HUES6 (cell line): ENCODE data around the gene ZNF358.

Experiments used
- H3K27ac ChIP-seq: 2 replicates; pipeline ENCODE4 v1.7.0; 2013; ENCODE audit warnings: low read depth, mild to moderate bottlenecking, low read length, inconsistent platforms
- H3K27me3 ChIP-seq: 2 replicates; pipeline ENCODE4 v1.6.1; 2013; ENCODE audit warnings: low read length; ENCODE audit not compliant: control insufficient read depth, insufficient read depth
- H3K36me3 ChIP-seq: 2 replicates; pipeline ENCODE4 v1.6.1; 2013; ENCODE audit warnings: low read length; ENCODE audit not compliant: control insufficient read depth, insufficient read depth
- H3K4me1 ChIP-seq: 2 replicates; pipeline ENCODE4 v1.6.1; 2013; ENCODE audit warnings: low read length; ENCODE audit not compliant: control insufficient read depth, insufficient read depth
- H3K4me3 ChIP-seq: 2 replicates; pipeline ENCODE4 v1.5.1; 2013; ENCODE audit warnings: low read depth, low read length
- H3K9ac ChIP-seq: one replicate; pipeline ENCODE4 v1.6.1; 2013; ENCODE audit warnings: mild to moderate bottlenecking, low read length
- H3K9me3 ChIP-seq: 2 replicates; pipeline ENCODE4 v1.6.1; 2013; ENCODE audit warnings: low read depth, low read length; ENCODE audit not compliant: control insufficient read depth, insufficient read depth

The ZNF358 gene

DNA sequence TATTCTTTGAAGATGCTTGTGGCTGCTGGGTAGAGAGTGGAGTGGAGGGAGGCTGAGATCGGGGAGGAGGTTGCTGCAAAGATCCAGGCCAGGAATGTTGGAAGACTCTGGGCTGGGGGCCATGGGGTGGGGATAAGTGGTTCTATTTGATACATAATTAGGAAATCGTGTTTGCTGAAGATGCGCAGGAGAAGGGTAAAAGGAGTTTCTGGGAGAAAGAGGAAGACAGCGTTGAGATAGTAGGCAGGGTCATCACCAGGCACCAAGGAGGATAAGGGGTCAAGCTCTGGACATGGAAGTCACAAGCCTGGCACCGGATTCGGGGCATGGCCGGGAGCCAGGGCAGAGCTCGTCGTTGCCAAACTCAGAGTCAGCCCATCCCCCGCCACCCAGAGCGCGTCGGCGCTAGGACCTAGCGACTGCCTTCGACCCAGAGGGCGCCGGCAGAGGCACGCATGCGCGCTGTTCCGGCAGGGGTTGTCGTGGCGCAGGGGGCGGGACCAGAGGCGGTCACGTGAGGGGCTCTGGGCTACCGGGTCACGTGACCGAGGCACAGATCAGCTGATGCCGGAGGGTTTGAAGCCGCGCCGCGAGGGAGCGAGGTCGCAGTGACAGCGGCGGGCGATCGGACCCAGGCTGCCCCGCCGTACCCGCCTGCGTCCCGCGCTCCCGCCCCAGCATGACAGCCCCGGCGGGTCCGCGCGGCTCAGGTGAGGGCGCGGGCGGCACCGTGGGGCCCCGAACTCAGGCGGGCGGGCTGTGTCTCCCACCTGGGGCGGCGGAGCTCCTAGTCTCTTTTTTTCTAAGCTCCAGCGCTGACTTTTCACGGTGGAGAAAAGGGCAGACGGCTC, 6.4 kb downstream of the ZNF358 start, which contains the start of gene MCOLN1:
MCOLN1 (plus strand) TSS at position 553 of the 851 bp plus-strand sequence; CDS start at position 680, 127 bp downstream.
- H3K36me3 ChIP-seq, result peaks cover 3% of the 10 kb centered on the region; the same call in 1 of the 2 replicates
- no peak within 1 kb of the TSS for H3K27ac ChIP-seq
- H3K4me3 ChIP-seq, result peak within 1 kb of the TSS; percentile 66
- H3K9ac ChIP-seq, result peak within 1 kb of the TSS; percentile 52
- H3K4me1 ChIP-seq, result peaks cover 3% of the 10 kb centered on the region; the same call in 1 of the 2 replicates
- no peaks in the 10 kb centered on the region for H3K9me3 ChIP-seq
- no peaks in the 10 kb centered on the region for H3K27me3 ChIP-seq

DNA sequence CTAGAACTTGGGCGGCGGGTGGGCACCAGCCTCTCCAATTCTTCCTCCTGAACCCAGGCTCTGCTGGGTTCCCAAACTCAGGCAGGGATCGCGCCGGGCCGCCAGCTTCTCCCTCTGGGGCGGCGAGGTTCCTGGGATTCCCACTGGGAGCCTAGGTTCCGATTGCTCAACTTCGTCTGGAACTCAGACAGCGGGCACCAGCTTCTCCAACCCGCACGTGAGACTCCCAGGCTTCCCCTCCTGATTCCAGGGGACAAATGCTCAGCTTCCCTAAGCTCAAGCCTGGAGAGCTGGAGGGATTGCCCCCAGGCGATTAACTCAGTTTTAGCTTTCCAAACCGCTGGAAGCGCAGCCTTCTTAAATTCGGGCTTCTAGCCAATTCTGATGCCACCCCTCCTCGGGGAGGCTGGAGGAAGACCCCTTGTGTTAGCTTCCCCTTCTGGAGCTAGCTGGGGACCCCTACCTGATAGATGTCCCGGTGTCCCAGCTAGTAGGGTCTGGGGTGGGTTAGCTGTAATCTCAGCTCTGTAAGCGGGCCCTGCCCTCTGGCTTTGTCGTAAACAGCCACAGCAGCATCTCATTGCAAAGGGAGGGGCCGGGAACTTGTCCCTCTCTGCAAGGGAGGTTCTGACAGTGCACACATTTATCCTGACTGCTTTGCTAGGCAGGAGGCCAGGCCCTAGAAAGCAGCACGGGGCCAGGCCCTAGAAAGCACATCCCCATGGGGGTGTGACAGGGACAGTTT, 7.2 kb downstream of the ZNF358 start:
- Histone ChIP-seq H3K27me3 (no peaks in the 10 kb centered on the region), H3K4me1 (peaks cover 3% of the 10 kb centered on the region; the same call in 1 of the 2 replicates), H3K9ac (peak overlapping the region; percentile 52), H3K36me3 (peaks cover 3% of the 10 kb centered on the region; the same call in 1 of the 2 replicates), H3K9me3 (no peaks in the 10 kb centered on the region), H3K27ac (no peak overlapping the region), H3K4me3 (peak overlapping the region; percentile 66)

DNA sequence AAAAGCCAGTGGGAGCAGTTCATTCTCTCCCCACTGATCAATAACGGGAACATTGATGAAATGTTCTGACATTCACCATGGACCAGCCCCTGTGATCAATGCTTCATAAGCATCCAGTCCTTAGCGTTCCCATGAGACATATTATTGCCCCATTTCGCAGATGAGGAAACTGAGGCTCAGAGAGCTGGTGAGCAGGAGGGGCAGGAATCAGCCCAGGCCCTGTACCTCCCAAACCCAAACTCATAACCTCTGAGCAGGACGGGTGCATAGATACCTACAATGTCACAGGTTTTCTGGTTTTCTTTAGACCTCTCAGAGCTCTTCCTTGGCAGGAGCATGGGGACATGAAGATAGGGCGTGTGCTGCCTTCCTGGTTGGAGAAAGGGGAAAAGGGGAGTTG, 8.6 kb downstream of the ZNF358 start:
- Histone ChIP-seq H3K27me3 (no peaks in the 10 kb centered on the region), H3K36me3 (peaks cover 14% of the 10 kb centered on the region), H3K27ac (no peak overlapping the region), H3K4me1 (peaks cover 3% of the 10 kb centered on the region; the same call in 1 of the 2 replicates), H3K4me3 (no peak overlapping the region), H3K9ac (no peak overlapping the region), H3K9me3 (no peaks in the 10 kb centered on the region)

DNA sequence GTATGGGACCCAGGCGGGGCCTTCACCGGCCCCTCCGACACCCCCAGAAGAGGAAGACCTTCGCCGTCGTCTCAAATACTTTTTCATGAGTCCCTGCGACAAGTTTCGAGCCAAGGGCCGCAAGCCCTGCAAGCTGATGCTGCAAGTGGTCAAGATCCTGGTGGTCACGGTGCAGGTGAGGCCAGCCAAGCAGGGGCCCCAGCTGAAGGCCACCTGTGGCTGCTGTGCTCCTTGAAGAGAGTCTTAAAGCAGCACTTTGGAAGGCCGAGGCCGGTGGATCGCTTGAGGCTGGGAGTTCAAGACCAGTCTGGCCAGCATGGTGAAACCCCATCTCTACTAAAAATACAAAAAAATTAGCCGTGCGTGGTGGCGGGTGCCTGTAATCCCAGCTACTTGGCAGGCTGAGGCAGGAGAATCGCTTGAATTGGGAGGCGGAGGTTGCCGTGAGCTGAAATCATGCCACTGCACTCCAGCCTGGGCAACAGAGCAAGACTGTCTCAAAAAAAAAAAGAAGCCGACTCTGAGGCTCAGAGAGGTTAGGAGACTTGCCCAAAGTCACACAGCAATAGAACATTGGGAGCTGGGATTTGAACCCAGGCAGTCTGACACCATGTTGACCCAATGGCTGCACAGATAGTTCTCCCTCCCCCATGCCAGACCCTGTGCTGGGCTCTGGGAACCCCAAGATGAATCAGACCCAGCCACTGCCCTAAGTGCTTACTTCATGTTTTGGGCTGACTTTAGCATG, 9.3 kb downstream of the ZNF358 start:
- H3K36me3 ChIP-seq, result peaks cover 17% of the 10 kb centered on the region
- no peak overlapping the region for H3K4me3 ChIP-seq
- no peak overlapping the region for H3K9ac ChIP-seq
- H3K9me3 ChIP-seq, result no peaks in the 10 kb centered on the region
- H3K27ac ChIP-seq, result no peak overlapping the region
- H3K27me3 ChIP-seq, result no peaks in the 10 kb centered on the region
- H3K4me1 ChIP-seq, result peaks cover 3% of the 10 kb centered on the region; the same call in 1 of the 2 replicates

DNA sequence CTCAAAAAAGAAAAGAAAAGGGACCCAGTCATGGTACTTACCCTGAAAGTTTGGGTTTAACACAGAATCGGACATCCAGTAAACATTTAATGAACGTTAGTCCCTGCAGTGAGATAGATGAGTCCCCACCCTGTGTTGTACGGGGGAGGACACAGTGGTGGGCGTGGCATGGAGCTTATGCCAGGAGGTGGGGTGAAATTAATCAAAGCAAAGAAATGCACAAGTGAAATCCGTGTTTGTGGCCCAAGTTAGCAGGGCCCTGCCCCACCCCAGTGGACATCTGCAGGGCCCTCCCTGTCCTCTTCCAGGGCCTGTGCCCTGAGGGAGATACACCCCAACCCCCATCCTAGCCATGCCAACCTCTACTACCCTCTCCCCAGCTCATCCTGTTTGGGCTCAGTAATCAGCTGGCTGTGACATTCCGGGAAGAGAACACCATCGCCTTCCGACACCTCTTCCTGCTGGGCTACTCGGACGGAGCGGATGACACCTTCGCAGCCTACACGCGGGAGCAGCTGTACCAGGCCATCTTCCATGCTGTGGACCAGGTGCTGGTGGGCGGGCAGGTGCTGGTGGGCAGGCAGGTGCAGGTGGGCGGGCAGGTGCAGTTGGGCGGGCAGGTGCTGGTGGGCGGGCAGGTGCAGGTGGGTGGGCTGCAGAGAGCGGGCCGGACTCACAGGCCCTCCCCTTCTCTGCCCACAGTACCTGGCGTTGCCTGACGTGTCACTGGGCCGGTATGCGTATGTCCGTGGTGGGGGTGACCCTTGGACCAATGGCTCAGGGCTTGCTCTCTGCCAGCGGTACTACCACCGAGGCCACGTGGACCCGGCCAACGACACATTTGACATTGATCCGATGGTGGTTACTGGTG, 10.4 kb downstream of the ZNF358 start:
- Histone ChIP-seq H3K27ac (no peak overlapping the region), H3K4me1 (peaks cover 3% of the 10 kb centered on the region; the same call in 1 of the 2 replicates), H3K27me3 (no peaks in the 10 kb centered on the region), H3K4me3 (no peak overlapping the region), H3K36me3 (peaks cover 21% of the 10 kb centered on the region), H3K9me3 (no peaks in the 10 kb centered on the region), H3K9ac (no peak overlapping the region)

DNA sequence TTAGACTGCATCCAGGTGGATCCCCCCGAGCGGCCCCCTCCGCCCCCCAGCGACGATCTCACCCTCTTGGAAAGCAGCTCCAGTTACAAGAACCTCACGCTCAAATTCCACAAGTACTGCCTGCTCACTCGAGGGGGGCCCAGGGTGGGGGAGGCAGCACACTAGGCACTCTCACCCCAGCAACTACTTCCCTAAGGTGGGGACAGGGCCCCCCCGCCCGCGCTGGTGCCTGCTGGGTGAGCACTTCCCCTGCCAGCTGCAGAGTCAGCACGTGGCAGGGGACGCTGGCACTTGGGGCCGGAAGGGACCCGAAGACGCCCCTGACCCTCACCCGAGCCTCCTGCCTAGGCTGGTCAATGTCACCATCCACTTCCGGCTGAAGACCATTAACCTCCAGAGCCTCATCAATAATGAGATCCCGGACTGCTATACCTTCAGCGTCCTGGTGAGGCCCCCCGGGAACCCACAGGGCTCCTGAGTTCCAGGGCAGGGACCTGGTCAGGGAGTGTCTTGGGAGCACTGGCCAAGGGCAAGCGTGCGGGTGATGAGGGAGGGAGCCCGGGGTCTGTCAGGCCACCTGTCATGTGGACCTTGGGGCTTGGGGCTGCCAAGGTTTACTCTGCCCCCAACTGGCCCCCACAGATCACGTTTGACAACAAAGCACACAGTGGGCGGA, 11.8 kb downstream of the ZNF358 start:
- H3K9me3 ChIP-seq, result no peaks in the 10 kb centered on the region
- H3K27ac ChIP-seq, result no peak overlapping the region
- H3K36me3 ChIP-seq, result peaks cover 24% of the 10 kb centered on the region

DNA sequence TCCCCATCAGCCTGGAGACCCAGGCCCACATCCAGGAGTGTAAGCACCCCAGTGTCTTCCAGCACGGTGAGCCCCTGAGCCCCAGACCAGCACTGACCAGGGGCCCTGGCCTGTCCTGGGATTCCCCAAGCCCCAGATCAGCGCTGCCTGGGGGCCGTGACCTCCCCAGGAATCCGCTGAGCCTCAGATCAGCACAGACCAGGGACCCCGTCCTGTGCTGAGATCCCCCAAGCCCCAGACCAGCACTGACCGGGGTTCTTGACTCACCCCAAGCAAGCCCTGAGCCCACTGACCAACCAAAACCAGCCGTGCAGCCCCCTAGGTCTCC, 12.3 kb downstream of the ZNF358 start:
- Histone ChIP-seq H3K4me1 (peaks cover under 1% of the 10 kb centered on the region; the same call in 1 of the 2 replicates), H3K36me3 (peaks cover 24% of the 10 kb centered on the region), H3K4me3 (no peak overlapping the region), H3K27ac (no peak overlapping the region), H3K9me3 (no peaks in the 10 kb centered on the region), H3K9ac (no peak overlapping the region), H3K27me3 (no peaks in the 10 kb centered on the region)

More for the DNA sequence above, 11.8 kb downstream of the ZNF358 start:
- no peaks in the 10 kb centered on the region for H3K27me3 ChIP-seq
- peaks cover 3% of the 10 kb centered on the region; the same call in 1 of the 2 replicates for H3K4me1 ChIP-seq
- no peak overlapping the region for H3K9ac ChIP-seq
- H3K4me3 ChIP-seq, result no peak overlapping the region

DNA sequence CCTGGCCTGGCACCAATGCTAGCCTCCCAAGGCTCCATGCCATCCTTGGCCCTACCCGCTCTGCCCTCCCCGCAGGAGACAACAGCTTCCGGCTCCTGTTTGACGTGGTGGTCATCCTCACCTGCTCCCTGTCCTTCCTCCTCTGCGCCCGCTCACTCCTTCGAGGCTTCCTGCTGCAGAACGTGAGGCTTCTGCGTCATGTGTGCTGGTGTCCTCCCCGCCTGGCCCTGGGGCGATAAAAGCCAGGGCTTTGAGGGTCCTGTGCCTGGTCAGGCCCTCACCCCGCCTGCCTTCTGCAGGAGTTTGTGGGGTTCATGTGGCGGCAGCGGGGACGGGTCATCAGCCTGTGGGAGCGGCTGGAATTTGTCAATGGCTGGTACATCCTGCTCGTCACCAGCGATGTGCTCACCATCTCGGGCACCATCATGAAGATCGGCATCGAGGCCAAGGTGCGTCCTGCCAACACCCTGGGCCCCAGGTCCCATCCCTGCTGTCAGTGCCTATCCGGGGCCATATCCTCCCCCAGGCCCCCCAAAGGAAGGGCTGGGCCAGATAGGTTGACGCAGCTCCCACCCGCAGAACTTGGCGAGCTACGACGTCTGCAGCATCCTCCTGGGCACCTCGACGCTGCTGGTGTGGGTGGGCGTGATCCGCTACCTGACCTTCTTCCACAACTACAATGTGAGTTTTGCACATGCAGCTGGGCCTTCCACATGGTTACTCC, 12.8 kb downstream of the ZNF358 start:
- H3K4me1 ChIP-seq, result no peaks in the 10 kb centered on the region
- H3K9ac ChIP-seq, result no peak overlapping the region
- H3K36me3 ChIP-seq, result peaks cover 24% of the 10 kb centered on the region

DNA sequence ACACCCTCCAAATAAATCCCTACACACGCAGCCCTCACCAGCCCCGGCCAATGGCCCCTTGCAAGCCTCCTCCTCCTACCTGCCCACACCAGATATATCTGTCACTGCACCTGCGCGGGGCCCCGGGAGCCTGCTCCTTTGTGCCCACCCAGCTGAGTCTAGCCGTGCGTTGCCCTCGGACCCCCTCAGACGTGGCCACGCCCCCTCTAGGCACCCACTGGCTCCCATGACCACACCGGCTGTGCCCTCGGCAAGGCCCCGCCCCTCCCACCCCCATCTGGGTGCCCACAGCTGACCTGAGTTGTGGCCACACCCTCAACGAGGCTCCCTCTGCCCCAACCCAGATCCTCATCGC, 13.3 kb downstream of the ZNF358 start:
- H3K9ac ChIP-seq, result no peak overlapping the region
- no peaks in the 10 kb centered on the region for H3K9me3 ChIP-seq
- no peaks in the 10 kb centered on the region for H3K4me1 ChIP-seq
- H3K36me3 ChIP-seq, result peaks cover 24% of the 10 kb centered on the region
- no peak overlapping the region for H3K27ac ChIP-seq
- H3K27me3 ChIP-seq, result no peaks in the 10 kb centered on the region
- H3K4me3 ChIP-seq, result no peak overlapping the region

More for the DNA sequence above, 12.8 kb downstream of the ZNF358 start:
- no peaks in the 10 kb centered on the region for H3K27me3 ChIP-seq
- no peak overlapping the region for H3K4me3 ChIP-seq
- H3K27ac ChIP-seq, result no peak overlapping the region
- no peaks in the 10 kb centered on the region for H3K9me3 ChIP-seq
